ENCODE measurements around the gene PGC.

Gene PGC

DNA sequence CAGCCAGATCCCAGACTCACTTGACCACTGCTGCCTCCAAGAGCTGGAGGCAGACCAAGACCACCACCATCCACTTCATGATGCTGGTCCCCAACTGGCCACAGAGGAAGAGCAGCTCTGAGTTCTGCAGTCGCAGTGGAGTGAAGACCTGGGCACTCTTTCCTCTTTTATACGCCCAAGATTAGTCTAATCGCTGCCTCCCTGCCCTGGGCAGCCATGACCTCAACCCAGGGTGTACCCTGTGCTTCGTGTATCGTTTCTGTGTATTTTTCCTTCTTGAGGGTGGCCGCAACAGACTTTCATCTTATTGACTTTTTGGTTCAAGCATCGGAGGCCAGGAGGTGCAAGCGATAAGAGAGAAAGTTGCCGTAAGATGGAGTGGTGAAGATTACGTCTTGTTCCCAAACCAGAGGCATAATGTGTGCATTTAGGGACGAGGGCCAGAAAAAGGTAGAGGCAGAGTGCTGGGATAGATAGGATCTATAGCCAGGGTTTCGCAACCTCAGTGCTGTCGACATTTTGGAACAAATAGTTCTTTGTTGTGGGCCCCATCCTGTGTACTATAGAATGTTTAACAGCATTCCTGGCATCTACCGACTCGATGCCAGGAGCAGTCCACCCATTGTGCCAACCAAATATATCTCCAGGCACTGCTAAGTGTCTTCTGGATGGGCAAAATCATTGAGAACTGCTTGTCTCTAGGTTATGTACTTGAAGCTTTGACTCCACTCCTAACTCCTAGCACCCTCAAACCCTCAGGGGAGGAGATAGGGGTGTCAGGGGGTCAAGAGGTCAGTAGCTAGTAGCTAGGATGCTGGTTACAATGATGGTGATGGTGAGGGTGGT, at the start of gene PGC:
TSS of gene PGC (minus strand) at position 142 of the 846 bp plus-strand sequence. CDS start at position 79, 63 bp downstream.
- DNase-seq, result no peak

DNA sequence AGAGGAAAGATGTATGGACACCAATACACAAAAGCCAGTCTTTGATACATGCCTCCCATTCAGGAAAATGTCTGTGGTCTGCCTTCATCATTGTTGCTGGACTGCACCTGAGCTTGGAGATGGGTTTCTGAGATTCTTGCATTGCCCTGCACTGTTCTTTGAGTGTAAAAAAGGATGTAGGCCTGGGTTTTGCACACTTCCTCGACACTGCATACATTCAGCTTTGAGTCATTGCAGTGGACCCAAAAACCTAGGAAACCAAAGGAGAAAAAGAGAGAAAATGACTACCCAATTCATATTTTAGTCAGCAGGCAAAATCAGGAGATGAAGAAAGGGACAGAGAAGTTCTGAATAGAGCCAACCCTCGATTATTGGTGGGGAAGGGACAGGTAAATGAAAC, 49.3 kb upstream of the PGC start:
- no peak for DNase-seq

DNA sequence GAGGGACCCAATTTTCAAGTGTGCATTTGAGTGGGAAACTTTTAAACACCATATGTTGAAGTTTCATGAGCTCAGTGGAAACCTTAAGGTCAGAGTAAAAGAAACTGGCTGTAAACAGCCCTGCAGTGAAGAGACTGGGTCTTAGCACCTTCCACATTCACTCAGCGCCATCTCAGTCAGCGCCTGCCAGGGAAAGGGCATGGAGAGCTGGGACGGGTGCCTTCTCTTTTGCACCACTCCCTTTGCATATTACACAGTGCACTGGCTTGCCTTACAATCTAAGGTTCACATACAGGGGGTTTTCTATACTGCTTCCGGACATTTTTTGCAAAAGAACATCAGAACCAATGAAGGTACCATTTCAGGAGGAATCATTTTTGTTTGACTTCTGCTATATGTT, 44.8 kb upstream of the PGC start:
- DNase-seq, result no peak

DNA sequence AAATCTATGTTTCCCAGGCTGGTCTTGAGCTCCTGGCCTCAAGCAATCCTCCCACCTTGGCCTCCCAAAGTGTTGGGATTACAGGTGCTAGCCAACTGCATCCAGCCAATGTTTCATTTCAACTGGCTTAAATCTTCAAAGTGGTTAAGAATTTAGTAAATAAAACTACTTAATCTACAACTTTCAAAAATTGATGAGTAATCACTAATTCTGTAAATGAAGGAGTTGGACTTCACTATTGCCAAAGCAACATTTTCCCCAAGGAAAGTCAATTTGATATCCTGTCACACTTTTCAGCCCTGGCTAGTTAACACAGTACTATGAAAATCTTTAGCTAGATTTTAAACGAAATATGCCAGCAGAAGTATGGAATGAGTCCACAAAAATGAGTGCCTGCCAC, 44.1 kb upstream of the PGC start:
- no peak for DNase-seq

DNA sequence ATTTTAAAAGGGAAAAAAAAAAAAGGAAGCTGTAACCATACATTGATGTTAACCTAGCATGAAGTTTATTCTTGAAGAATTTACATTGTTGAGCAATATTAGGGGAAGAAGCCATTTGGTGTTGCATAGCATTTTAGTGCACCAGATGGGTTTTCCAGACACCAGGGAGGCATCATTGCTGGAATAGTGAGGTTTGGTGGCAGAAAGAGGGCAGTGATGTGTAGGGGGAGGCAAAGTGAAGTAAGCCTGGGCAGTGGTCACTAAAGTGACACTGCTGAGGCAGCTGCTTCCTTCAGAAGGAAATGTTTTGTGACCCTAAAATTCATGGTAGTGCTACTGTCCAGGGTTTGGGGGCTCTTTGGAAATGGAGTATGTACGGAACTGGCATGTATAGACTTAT, 42.8 kb upstream of the PGC start:
- no peak for DNase-seq

DNA sequence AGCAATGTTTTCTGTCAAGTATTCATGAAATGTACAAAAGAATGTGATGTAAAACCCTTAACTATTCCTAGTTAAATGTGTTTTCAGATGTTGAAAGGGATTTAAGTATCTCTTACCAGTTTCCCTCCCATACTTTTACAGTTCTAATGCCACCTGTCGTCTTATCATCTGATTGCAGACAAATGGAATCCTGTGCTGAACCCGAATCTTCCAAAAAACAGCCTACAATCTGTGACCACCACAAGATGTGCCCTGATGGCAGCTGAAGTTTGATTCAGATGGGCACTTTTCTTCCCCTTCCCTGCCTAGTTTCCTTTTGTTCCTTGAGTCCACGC, 42.2 kb upstream of the PGC start:
- DNase-seq, result no peak

DNA sequence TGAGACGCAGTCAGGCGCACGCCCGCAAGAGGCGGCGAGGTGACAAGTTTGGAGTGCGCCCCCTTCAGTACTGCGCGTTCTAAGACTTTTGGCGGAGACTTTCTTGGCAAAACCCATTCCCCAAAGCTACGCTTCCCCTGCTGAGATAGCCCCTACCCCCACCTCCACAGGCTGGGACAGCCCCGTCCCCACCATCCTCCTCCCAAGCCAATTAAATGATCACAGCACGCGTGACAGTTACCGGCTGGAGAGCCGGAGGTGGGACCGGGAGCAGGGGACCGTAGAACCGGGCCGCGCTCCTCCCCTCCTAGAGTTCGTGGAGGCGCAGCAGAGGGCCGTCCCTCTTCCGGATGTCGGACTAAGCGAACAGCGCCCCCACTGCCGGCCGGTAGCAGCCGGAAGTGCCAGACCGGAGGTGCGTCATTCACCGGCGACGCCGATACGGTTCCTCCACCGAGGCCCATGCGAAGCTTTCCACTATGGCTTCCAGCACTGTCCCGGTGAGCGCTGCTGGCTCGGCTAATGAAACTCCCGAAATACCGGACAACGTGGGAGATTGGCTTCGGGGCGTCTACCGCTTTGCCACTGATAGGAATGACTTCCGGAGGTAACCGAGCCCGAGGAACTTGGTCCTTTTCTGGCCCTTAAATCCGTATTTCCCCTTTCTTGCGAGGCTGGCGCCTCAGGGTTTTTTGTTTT, 40.2 kb upstream of the PGC start, which contains the start of gene TOMM6:
TSS of gene TOMM6 (plus strand) at position 476 of the 699 bp plus-strand sequence. CDS start at position 480, 4 bp downstream.
- peak; percentile 95 for DNase-seq

DNA sequence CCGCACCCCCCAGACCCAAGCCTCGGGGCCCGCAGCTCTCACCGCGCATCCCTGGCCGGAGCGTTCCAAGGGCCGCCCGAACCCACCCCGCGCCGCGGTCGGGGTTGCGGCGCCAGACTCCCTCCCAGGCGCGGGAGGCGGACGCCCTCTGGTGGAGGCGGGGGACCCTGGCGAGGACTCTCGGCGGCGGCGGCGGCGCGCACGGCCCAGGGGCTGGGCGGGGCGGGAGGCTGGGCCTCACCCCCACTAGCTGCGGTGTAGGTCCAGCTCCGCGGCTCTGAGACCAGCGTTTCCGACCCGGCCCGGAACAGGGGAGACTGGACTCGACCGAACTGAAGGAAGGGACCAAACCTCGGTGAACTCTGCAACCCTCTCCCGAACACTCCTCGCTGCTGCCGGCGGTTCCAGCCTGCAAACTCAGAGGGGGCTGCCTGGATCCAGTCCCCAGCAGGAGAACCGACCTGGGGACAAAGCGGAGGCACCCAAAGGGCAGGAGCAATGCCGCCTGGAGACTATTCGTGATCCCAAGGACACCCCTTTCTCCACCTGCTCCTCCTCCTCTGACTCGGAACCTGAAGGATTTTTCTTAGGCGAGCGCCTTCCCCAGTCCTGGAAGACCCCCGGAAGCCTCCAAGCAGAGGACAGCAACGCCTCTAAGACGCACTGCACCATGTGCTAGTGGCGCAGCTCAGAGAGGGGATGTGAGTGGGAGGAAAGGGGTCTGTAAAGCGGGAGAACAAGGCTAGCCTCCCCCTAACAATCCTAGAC, 39.4 kb upstream of the PGC start:
- DNase-seq, result peak; percentile 89

DNA sequence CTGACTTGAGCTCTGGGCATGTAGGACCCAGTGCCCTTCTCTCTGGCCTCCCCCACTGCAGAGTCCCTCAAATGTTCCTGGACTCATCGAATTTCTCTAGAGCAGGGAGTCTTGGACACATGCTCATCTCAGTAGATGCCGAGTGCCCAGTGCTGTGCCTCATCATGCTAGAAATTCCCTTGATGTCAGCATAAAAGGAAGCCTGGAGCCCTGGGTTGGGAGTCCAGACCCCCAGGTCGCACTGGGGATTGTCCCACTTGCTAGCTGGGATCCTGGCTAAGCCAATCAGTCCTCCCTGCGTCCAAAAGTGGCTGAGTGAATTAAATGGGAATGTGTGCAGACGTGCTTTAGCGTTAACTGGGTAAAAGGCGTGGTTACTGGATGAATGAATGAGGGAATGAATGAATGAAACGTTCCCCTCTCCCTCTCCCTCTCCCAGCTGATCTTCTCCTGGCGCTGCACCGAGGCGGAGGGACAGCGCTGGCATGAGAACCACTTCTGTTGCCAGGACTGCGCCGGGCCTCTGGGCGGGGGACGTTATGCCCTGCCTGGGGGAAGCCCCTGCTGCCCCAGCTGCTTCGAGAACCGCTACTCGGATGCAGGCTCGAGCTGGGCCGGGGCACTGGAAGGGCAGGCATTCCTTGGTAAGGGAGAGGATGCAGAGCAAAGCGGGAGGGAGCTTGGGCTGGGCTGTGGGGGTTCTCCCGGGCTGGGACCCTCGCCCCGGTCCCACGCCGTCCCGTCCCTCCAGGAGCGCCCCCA, 38.7 kb upstream of the PGC start:
- peak; percentile 27 for DNase-seq

DNA sequence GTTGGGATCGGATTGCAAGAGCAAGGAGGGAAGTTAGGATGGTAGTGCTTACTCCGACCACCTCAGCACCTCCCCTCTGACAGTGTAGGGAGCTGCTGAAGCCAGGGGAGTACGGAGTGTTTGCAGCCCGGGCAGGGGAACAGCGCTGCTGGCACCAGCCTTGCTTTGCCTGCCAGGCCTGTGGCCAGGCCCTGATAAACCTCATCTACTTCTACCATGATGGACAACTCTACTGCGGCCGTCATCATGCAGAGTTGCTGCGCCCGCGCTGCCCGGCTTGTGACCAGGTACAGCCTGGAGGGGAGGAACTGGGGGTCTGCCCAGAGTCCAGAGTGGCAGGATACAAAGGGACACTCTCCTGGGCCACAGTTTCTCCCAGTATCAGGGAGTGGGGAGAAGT, 38.1 kb upstream of the PGC start:
- DNase-seq, result no peak

DNA sequence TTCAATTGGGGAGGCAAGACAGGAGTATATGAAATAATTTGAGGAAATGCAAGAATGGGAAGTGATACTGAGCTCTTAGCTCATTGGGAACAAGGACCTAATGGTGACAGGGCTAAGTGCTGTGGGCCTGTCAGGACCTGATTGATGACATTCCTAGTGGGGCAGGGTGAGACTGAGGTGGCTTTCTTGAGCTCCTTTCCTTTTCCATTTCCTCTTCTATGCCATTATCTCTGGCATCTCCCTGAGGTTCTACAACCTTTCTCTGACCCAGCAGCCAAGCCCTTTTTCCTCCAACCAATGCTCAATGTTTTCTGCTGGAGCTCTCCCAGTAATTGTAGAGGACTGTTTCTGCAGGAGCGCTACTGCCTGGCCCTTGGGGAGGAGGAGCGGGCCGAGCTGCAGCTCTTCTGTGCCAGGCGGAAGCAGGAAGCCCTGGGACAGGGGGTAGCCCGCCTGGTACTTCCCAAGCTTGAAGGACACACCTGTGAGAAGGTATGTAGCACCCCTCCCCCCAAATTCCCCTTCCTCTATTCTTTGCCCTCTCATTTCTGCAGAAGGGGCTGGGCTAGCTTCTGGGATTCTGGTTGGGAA, 37.5 kb upstream of the PGC start:
- DNase-seq, result no peak

DNA sequence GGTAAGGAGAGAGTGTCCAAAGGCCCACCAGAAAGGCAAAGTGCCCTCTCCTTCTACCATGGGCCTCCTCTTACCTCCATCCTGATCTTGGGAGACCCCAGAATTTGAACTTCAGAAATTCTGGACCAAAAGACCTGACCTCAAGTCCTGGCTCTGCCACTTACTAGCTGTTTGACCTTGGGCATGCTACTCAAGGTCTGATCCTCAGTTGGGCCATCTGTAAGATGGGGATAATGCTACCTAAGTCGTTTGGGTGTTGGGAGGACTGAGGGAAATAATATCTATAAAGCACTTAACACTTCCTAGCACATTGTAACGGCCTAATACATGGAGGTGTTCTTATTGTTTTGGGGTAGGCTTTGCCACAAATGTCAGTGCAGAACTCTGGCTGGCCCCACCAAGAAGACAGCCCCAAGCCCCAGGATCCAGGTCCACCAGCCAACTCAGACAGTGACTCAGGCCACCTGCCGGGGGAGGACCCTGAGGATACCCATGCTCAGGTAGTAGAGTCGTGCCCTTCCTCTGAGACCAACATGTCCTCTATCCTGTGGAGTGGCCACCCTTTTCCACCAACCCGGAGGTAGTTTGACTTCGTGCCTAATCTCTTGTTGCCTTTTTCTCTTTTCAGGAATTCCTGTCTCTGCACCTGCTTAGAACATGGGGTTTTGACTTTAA, 36.0 kb upstream of the PGC start:
- no peak for DNase-seq

DNA sequence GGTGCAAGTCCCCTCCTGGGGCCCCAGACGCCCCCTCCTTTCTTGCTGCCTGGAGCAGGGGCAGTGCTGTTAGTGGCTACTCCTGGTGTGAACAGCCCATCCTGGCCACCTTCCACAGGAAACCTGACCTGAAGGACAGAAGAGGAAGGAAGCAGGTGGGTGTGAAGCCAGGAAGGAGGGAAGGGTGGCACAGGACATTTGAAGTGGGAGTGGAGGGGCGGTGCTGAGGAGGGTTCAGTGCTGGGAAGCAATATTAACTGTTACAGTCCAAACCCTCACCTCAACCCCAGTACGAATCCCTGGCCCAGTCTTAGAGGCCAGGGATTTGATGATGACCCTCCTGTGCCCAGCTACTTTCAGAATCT, 34.2 kb upstream of the PGC start:
- DNase-seq, result no peak

DNA sequence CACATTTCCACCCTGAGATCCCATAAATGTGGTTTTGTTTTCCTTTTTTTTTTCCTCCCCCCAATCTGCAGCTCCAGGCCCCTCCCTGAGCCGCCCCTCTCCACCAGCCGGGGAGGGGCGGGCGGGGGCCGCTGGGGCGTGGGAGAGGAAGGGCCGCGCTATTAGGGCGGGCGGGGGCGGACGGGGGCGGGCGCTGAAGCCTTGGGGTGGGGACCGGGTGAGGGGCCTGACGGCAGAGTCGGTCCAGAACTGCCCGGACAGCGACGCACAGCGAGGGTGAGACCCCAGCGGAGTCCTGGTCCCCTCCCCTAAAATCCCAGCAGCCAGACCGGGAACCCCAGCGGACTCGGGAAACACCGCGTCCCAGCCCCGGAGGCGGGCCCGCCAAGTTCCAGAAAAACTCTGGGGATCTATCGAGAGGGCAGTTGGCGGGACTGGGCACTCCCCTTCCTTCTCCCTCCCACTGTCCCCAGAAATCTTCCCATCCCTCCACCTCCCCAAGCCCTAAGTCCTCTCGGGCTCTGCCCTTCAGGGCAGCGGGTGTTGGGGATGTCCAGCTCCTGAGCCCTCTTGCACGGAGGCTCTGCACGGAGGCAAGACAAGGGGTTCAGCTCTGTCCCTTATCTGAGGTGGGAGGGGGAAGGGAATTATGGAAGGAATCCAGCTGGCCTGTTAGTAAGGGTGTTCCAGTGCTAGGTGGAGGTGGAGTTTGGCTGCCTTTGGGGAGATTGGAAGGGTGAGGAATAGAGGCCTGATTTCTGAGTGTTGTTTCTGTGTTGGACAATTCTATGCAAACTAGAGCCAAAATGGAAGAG, 33.6 kb upstream of the PGC start, which contains the start of gene PRICKLE4:
TSS of gene PRICKLE4 (plus strand) at position 232 of the 815 bp plus-strand sequence. CDS start 2,692 bp downstream, outside the sequence.
- DNase-seq, result no peak

DNA sequence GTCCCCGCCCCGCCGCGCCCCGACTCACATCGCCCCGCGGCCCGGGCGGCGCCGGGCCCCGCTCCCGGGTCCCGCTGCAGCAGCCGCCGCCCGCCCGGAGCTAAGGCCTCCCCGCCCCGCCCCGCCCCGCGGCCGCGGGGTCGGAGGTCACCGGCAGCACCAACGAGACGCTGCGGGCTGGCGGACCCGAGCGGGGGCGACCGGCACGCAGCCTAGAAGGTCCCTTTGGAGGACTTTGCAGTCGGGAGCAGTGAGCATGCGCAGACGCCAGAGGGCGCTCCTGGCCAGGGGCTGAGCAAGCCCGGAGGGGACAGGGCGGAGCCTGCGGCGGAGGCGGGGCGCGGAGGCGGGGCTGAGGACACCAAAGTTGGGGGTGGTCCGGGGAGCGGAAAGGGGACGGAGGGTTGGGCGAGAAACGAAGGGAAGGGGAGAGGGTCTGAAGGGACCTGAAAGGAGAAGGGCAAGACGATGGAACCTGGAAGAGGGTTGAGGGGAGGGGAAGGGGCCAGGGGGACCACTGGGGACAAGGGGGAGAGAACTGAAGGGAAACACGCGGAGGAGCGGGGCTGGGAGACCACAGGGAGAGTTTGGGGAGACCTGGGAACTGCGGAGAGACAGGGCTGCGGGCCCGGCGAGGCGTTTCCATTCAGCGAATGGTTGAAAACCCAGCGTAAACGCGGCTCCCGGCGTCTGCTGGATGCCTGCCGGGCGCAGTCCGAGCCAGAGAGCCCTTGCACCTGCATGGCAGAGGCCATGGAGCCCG, 32.8 kb upstream of the PGC start, which contains the start of gene FRS3:
TSS of gene FRS3 (minus strand) at position 113 of the 763 bp plus-strand sequence. CDS start 2,913 bp downstream, outside the sequence.
- peak; percentile 100 for DNase-seq

DNA sequence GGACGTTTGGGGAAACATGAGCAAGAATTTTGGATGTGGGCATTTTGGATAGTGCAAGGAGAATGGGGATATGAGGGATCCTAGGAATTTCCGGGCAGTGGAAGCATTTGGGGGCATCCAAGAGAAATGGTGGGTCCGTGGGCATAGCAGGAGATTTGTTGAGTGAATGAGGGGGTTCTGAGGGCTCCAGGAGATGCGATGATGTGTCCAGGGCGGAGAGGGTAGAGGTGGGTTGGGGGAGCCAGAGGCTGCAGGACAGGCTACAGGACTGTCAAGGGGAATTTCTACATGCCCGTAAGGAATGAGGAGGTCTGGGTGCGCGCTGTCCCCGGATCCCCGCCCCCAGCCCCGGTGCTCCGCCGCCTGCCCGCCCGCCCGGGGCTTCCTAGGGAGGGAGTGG, 32.1 kb upstream of the PGC start:
- peak; percentile 28 for DNase-seq

DNA sequence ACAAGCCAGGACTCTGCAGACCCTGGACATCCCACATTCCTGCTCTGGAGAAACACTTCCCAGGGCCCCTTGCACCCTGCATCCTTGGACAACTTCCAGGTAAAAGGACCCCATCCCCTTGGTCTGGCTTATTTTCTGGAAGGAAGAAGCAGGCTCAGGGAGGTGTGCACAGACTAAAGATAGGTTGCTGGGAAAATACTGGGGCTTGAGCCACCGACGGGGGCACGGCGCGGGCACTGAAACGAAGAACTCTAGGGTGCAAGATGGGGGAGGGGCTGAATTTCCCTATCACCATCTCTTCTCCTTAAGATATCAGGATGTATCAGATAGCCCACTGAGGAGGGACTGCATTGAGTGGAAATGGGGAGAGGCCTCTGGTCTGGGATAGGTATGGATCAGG, 31.7 kb upstream of the PGC start:
- DNase-seq, result no peak

DNA sequence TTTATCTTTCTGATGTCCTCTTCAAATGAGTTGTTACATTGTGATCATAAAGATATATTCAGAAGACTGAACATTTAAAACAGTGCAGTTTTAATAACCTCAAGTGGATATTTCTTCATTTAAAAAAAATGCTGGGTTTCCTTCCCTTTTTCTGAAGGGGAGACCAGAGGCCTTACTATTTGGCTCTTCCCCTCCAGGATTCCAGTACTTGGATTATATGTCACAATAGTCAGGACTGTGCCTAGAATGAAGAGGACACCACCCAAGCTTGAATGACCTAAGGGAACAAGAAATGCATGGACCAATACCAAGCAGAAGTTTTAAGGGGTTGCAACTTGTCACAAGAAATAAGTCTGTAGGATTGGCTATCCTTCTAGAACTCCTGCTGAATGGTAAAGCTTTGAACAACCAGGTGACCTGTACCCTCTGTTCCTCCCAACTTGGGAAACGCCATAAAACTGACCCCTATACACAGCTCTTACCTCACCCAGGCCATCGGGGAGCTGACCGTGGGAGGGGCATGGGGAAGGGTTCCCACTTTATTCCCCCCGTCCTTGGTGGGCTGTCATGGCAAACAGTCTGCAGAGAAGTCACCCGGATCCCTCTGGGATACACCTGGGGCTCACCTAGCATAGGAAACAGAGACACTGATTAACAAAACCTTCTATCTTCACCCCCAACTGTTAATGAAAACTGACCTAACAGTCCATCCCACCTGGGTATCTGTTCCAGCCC, 30.5 kb upstream of the PGC start:
- no peak for DNase-seq

DNA sequence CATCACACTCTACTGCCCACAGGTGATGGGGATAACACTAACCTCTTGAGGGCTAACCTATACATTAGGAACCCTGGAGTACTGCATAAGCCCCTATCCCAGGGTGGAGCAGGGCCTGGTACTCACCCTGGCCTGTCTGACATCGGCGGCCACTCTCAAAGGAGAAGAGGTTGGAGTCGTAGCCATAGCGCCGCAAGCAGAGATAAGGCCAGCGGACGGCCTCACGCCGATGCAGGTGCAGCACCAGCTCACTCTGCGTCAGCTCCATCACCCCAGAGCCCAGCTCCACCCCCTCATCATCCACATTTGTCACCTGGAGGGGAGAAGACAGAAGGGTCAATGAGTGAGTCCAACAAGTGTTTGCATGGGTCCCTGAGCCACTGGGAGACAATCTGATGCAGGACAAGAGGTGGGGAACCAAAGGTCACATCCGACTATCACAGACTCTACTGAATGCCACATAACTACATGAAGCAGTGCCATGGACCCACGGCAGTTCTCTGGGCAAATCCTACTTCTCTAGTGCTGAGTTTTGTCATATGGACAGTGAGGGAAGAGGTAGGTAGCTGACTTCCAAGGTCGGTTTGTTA, 28.2 kb upstream of the PGC start:
- DNase-seq, result no peak

Data from activated CD8-positive, alpha-beta memory T cell treated with anti-CD3 and anti-CD28 coated beads, Interleukin-2, amount 50 U/mL, for 4 hours (primary cell).